Endothelial cell of umbilical vein (primary cell): ENCODE measurements around the gene MC5R. TPM values are rescaled to one million over a fixed set of nuclear protein-coding genes. Genes with fewer than 3 reads are reported as not detected.

Experiments
- BruUV-seq: library from RNA; stranded (reverse); fragments of 400-500 nt; replicated peaks from 2 replicates; lab custom pipeline; 2021; lab: Mats Ljungman, UMichigan
- CTCF ChIA-PET: fragments of 300-600, 350-600 bp; sonication (Branson Sonifier 250); formaldehyde crosslinking; loops from one replicate; lab custom pipeline; 2021; ENCODE audit warnings: antibody characterized with exemption, inconsistent platforms; lab: Charles Lee
- POLR2A ChIA-PET: fragments of 300-600, 350-600 bp; sonication (Branson Sonifier 250); formaldehyde crosslinking; loops from one replicate; lab custom pipeline; 2021; ENCODE audit warnings: antibody characterized with exemption, inconsistent platforms; lab: Charles Lee
- DNase-seq: peaks from one replicate; pipeline ENCODE4 v3.0.0-alpha.2; 2011; ENCODE audit warnings: low read depth, low spot score
- FAIRE-seq: peaks from 2 replicates; lab custom pipeline; 2011; peaks lifted over from hg19 to GRCh38; lab: Jason Lieb, UNC
- H2AFZ ChIP-seq: 2 replicates; pipeline ENCODE4 v1.6.0; 2012; ENCODE audit warnings: low read depth, low read length, control low read depth, inconsistent platforms
- H3K27ac ChIP-seq: 2 replicates; pipeline ENCODE4 v1.5.1; 2011; ENCODE audit warnings: low read depth, mild to moderate bottlenecking, control low read depth, low read length, moderate library complexity; ENCODE audit not compliant: insufficient read depth
- H3K27me3 ChIP-seq, 2 experiments: 2 replicates each; pipeline versions ENCODE4 v1.6.0 to v1.6.1; 2011; ENCODE audit warnings: low read length in 2 of 2, mixed read lengths in 1 of 2; ENCODE audit not compliant: control insufficient read depth in 2 of 2, insufficient read depth in 2 of 2
- H3K36me3 ChIP-seq, 2 experiments: 2 replicates in 1 of 2; 3 replicates in 1 of 2; pipeline ENCODE4 v1.5.1; 2011; ENCODE audit warnings: low read length in 2 of 2, mild to moderate bottlenecking in 1 of 2, moderate library complexity in 1 of 2; ENCODE audit not compliant: control insufficient read depth in 2 of 2, insufficient read depth in 2 of 2; ENCODE audit errors: extremely low read depth in 1 of 2
- H3K4me1 ChIP-seq: 3 replicates; pipeline ENCODE4 v1.5.1; 2011; ENCODE audit warnings: mild to moderate bottlenecking, low read length; ENCODE audit not compliant: control insufficient read depth, insufficient read depth; ENCODE audit errors: extremely low read depth
- H3K4me2 ChIP-seq: 2 replicates; pipeline ENCODE4 v1.6.1; 2011; ENCODE audit warnings: low read length, control low read depth, mixed read lengths; ENCODE audit not compliant: insufficient read depth
- H3K4me3 ChIP-seq, 3 experiments: fragments of 200-600 bp in 1 of 3; sonication (generic), shearing (Covaris generic) in 1 of 3; replicated peaks in 1 of 3; 2 replicates each; pipeline ENCODE4 v1.5.1; 2011 to 2016; ENCODE audit warnings: control low read depth in 3 of 3, low read length in 3 of 3, mild to moderate bottlenecking in 2 of 3, inconsistent platforms in 1 of 3, low read depth in 1 of 3, moderate library complexity in 1 of 3; ENCODE audit not compliant: insufficient read depth in 1 of 3
- H3K79me2 ChIP-seq: 2 replicates; pipeline ENCODE4 v1.6.0; 2012; ENCODE audit warnings: low read length, inconsistent platforms; ENCODE audit not compliant: control insufficient read depth, insufficient read depth
- H3K9ac ChIP-seq: replicated peaks from 2 replicates; pipeline ENCODE3; 2011; ENCODE audit warnings: low read length, control low read depth; ENCODE audit not compliant: insufficient read depth; ENCODE audit errors: extremely low read depth
- H3K9me1 ChIP-seq: replicated peaks from 3 replicates; pipeline ENCODE4 v1.6.0; 2011; ENCODE audit warnings: mild to moderate bottlenecking, low read length; ENCODE audit not compliant: control insufficient read depth, insufficient read depth; ENCODE audit errors: extremely low read depth
- H3K9me3 ChIP-seq: replicated peaks from 2 replicates; pipeline ENCODE4 v1.5.1; 2012; ENCODE audit warnings: low read length, inconsistent platforms; ENCODE audit not compliant: control insufficient read depth, insufficient read depth
- H4K20me1 ChIP-seq: replicated peaks from 2 replicates; pipeline ENCODE3; 2011; ENCODE audit warnings: mild to moderate bottlenecking, low read length; ENCODE audit not compliant: control insufficient read depth, insufficient read depth; ENCODE audit errors: extremely low read depth
- EZH2 ChIP-seq: IDR thresholded peaks from 2 replicates; pipeline ENCODE4 v1.6.1; 2012; ENCODE audit warnings: borderline replicate concordance, low read depth, mild to moderate bottlenecking, moderate library complexity, low read length, inconsistent platforms; ENCODE audit not compliant: severe bottlenecking
- FOS ChIP-seq: IDR thresholded peaks from 2 replicates; pipeline ENCODE4 v1.6.1; 2011; ENCODE audit warnings: mild to moderate bottlenecking, low read length, moderate library complexity, borderline replicate concordance; ENCODE audit not compliant: insufficient read depth
- GATA2 ChIP-seq: IDR thresholded peaks from 2 replicates; pipeline ENCODE4 v1.7.0; 2011; ENCODE audit warnings: low read depth, mild to moderate bottlenecking, moderate library complexity, mixed read lengths, low read length; ENCODE audit not compliant: insufficient read length, insufficient read depth
- JUN ChIP-seq: IDR thresholded peaks from 2 replicates; pipeline ENCODE4 v1.6.1; 2011; ENCODE audit warnings: borderline replicate concordance, low read depth; ENCODE audit not compliant: insufficient read length, insufficient read depth
- MYC ChIP-seq: IDR thresholded peaks from one replicate; pipeline ENCODE4 v1.6.1; 2011; ENCODE audit warnings: mild to moderate bottlenecking, low read depth, low read length
- POLR2A ChIP-seq: IDR thresholded peaks from 2 replicates; pipeline ENCODE4 v1.6.1; 2012; ENCODE audit warnings: low read depth, mild to moderate bottlenecking, control low read depth, low read length
- POLR2AphosphoS5 ChIP-seq: IDR thresholded peaks from 2 replicates; pipeline ENCODE4 v1.6.1; 2012; ENCODE audit warnings: low read depth, mild to moderate bottlenecking, control low read depth, low read length, moderate library complexity; ENCODE audit not compliant: insufficient read depth
- dilution Hi-C: fragments of 300-500 bp; cut with MboI; formaldehyde crosslinking; loops from one replicate; pipeline ENCODE4 v1.15.0; 2019; ENCODE audit warnings: low sequenced_read_pairs; ENCODE audit not compliant: extremely low pct_ligation_motif_present
- intact Hi-C: fragments of 100-400 bp; cut with micrococcal nuclease; formaldehyde crosslinking; loops from one replicate; pipeline ENCODE4 v1.10.0; 2022
- polyA plus RNA-seq, 4 experiments: library from polyadenylated mRNA; depleted of rRNA in 3 of 4; stranded (reverse) in 3 of 4; unstranded in 1 of 4; fragments of >200 nt; gene quantifications; 2 replicates each; pipeline versions ENCODE4 v1.2.1 to v1.2.3, GENCODE V29; 2011 to 2012; ENCODE audit warnings: missing spikeins in 1 of 4
- total RNA-seq: library from RNA; stranded (reverse); gene quantifications from 2 replicates; pipeline ENCODE4 v1.2.3, GENCODE V29; 2021
- TF ChIP-seq, protein P1 (sequence below), 2 donors: IDR thresholded peaks; 1 replicate in 1 of 2; 2 replicates in 1 of 2; pipeline ENCODE4 v1.5.1; 2011; ENCODE audit warnings: low read length in 2 of 2, mild to moderate bottlenecking in 2 of 2, moderate library complexity in 2 of 2, control low read depth in 1 of 2, inconsistent platforms in 1 of 2, low read depth in 1 of 2; ENCODE audit not compliant: insufficient read depth in 1 of 2; ENCODE audit errors: extremely low read depth in 1 of 2
- TF ChIP-seq, protein P2 (sequence below): IDR thresholded peaks from 2 replicates; pipeline ENCODE4 v1.6.1; 2011; ENCODE audit not compliant: insufficient read depth, insufficient read length

MC5R gene
- total and polyA plus RNA-seq, 2 donors (not counting 3 experiments of a cell fraction or from before 2014, with no cell fraction given): not detected

DNA sequence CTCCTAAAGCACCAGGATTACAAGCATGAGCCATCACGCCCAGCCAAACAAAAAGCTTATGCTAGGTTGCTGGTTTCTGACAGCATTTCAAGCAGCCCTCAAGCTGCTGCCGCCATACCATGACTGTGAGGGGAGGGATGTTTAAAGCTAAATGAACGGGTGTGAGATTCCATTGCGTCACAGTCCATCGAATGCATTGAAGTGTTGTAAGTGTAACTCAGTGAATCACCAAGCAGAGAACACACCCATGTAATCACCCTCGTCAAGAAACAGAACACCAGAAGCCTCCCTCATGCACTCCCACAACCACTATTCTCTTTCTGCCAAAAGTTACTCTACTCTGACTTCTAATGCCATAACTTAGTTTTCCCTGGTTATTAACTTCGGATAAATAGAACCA, 32.8 kb upstream of the MC5R start:
- H3K9me3 ChIP-seq: no peaks in the 10 kb centered on the region
- TF ChIP-seq JUN (no peak), MYC (no peak), GATA2 (no peak), POLR2A (no peak), POLR2AphosphoS5 (no peak), EZH2 (no peak), FOS (no peak)
- TF ChIP-seq, protein P1, sequence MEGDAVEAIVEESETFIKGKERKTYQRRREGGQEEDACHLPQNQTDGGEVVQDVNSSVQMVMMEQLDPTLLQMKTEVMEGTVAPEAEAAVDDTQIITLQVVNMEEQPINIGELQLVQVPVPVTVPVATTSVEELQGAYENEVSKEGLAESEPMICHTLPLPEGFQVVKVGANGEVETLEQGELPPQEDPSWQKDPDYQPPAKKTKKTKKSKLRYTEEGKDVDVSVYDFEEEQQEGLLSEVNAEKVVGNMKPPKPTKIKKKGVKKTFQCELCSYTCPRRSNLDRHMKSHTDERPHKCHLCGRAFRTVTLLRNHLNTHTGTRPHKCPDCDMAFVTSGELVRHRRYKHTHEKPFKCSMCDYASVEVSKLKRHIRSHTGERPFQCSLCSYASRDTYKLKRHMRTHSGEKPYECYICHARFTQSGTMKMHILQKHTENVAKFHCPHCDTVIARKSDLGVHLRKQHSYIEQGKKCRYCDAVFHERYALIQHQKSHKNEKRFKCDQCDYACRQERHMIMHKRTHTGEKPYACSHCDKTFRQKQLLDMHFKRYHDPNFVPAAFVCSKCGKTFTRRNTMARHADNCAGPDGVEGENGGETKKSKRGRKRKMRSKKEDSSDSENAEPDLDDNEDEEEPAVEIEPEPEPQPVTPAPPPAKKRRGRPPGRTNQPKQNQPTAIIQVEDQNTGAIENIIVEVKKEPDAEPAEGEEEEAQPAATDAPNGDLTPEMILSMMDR (IDR thresholded peaks at IDR 0.05; ENCODE audit: extremely low read depth in 1 of 2, insufficient read depth in 1 of 2, low read depth in 1 of 2, low read length in 2 of 2): no peak
- TF ChIP-seq, protein P2, sequence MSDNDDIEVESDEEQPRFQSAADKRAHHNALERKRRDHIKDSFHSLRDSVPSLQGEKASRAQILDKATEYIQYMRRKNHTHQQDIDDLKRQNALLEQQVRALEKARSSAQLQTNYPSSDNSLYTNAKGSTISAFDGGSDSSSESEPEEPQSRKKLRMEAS: no peak
- DNase-seq (no peak), FAIRE-seq (no peak)
- no peaks in the 10 kb centered on the region for H3K36me3 ChIP-seq
- H4K20me1 ChIP-seq: no peaks in the 10 kb centered on the region
- no peak overlapping the region for H2AFZ ChIP-seq
- dilution Hi-C loops: no loop called here
- no peaks in the 10 kb centered on the region for H3K79me2 ChIP-seq
- H3K27ac ChIP-seq: no peak overlapping the region
- POLR2A ChIA-PET: no interaction called here
- intact Hi-C loops: no loop called here
- no peaks in the 10 kb centered on the region for H3K9me1 ChIP-seq
- H3K4me2 ChIP-seq: no peak overlapping the region
- H3K9ac ChIP-seq: no peak overlapping the region
- H3K27me3 ChIP-seq: peaks cover 0 to 13% of the 10 kb centered on the region in 2 experiments
- no TSS peak for BruUV-seq
- CTCF ChIA-PET: no interaction called here
- H3K4me1 ChIP-seq: peaks cover under 1% of the 10 kb centered on the region
- no peak overlapping the region for H3K4me3 ChIP-seq
